ENCODE results near the gene KRTAP12-2.

The KRTAP12-2 gene

GRCh38 chr21:44626673-44627143 lies 40.0 kb downstream of the KRTAP12-2 start, which contains the start of gene KRTAP10-9:
KRTAP10-9 (plus strand) TSS chr21:44627093; CDS start chr21:44627172, 79 bp downstream.
- DNase-seq (ENCODE audit: low read depth), result no peak
- no peak within 1 kb of the TSS for H3K4me3 ChIP-seq (ENCODE audit: low read depth, low read length)
- TF ChIP-seq, protein P1, sequence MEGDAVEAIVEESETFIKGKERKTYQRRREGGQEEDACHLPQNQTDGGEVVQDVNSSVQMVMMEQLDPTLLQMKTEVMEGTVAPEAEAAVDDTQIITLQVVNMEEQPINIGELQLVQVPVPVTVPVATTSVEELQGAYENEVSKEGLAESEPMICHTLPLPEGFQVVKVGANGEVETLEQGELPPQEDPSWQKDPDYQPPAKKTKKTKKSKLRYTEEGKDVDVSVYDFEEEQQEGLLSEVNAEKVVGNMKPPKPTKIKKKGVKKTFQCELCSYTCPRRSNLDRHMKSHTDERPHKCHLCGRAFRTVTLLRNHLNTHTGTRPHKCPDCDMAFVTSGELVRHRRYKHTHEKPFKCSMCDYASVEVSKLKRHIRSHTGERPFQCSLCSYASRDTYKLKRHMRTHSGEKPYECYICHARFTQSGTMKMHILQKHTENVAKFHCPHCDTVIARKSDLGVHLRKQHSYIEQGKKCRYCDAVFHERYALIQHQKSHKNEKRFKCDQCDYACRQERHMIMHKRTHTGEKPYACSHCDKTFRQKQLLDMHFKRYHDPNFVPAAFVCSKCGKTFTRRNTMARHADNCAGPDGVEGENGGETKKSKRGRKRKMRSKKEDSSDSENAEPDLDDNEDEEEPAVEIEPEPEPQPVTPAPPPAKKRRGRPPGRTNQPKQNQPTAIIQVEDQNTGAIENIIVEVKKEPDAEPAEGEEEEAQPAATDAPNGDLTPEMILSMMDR (IDR thresholded peaks at IDR 0.05; ENCODE audit: insufficient read depth, low read depth, low read length, missing control alignments), result no peak

DNA sequence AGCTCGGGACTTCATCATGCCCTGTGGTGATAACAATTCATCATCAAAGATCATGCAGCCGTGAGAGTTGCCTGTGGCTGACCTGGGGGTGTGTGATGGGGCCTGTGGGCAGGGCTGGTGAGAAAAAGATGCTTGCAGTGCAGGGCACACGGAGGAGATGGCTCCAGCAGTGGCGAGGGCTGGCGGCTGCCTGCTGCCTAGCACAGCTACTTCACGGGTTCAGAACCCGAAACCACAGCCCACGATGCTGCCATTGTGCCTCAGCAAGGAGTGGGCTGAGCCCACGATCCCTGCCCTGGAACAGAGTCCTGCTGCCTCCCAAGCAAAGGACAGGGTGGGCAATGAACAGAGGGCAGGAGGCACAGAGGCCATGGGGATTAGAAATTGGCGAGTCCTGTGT lies 40.5 kb downstream of the KRTAP12-2 start:
- TF ChIP-seq, protein P1 (IDR thresholded peaks at IDR 0.05; ENCODE audit: insufficient read depth, low read depth, low read length, missing control alignments), result no peak
- no peak for DNase-seq (ENCODE audit: low read depth)
- no peak overlapping the region for H3K4me3 ChIP-seq (ENCODE audit: low read depth, low read length)

DNA sequence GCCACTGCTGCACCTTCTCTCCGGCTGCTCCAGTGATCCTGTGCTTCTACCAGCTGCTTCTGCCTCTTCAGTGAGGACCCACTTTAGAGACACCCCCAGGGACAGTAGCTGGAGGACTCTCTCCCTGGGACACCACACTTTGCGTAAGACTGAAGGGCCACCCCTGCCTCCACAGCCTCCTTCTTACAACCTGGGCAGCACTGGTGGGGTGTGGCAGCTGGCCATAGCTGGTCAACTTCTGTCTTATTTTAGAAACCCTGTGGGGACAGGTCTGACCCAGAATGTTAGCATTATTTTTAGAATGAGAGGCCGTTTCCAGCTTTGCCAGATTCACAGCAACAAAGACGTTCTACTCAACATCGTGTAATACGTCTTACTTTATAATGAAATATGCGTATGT lies 41.0 kb downstream of the KRTAP12-2 start:
- DNase-seq (ENCODE audit: low read depth), result no peak
- H3K4me3 ChIP-seq (ENCODE audit: low read depth, low read length), result no peak overlapping the region
- TF ChIP-seq, protein P1 (IDR thresholded peaks at IDR 0.05; ENCODE audit: insufficient read depth, low read depth, low read length, missing control alignments), result no peak

DNA sequence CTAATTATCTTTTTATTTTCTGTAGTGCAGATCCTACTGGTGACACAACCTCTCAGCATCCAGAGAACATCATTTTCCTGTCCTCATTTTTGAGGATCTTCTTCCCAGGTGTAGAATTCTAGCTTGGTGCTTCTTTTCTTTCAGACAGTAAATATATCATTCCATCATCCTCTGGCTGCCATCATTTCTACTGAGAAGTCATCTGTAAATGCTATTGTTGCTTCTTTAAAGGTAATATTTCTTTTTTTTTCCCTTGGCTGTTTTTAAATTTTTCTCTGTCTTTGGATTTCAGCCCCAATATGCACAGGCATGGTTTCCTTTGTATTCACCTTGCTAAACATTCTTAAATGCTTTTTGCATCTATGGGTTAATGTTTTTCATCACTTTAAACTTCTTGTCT lies 43.2 kb downstream of the KRTAP12-2 start:
- no peak overlapping the region for H3K4me3 ChIP-seq (ENCODE audit: low read depth, low read length)
- DNase-seq (ENCODE audit: low read depth), result no peak
- TF ChIP-seq, protein P1 (IDR thresholded peaks at IDR 0.05; ENCODE audit: insufficient read depth, low read depth, low read length, missing control alignments), result no peak

DNA sequence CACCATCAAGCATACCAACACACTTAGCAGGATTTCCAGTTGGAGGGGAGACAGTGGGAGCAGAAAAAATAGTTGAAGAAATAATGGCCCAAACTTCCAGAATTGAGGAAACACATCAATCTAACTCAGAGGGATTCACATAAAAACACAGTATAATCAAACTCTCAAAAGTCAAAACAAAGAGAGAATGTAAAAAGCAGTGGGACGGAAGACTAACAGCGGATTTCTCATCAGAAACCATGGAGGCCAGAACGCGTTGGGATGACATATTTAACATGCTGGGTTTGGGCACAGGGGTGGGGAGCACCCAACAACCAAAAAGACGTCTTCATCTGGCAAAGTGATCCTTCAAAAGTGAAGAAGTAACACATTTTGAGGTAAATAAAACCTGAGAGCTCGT lies 46.8 kb downstream of the KRTAP12-2 start:
- no peak overlapping the region for H3K4me3 ChIP-seq (ENCODE audit: low read depth, low read length)
- no peak for DNase-seq (ENCODE audit: low read depth)
- TF ChIP-seq, protein P1 (IDR thresholded peaks at IDR 0.05; ENCODE audit: insufficient read depth, low read depth, low read length, missing control alignments), result no peak

GRCh38 chr21:44618909-44619308 lies 47.8 kb downstream of the KRTAP12-2 start:
- TF ChIP-seq, protein P1 (IDR thresholded peaks at IDR 0.05; ENCODE audit: insufficient read depth, low read depth, low read length, missing control alignments), result no peak
- DNase-seq (ENCODE audit: low read depth), result no peak

GRCh38 chr21:44618504-44618903 lies 48.2 kb downstream of the KRTAP12-2 start:
- H3K4me3 ChIP-seq (ENCODE audit: low read depth, low read length), result no peak overlapping the region
- TF ChIP-seq, protein P1 (IDR thresholded peaks at IDR 0.05; ENCODE audit: insufficient read depth, low read depth, low read length, missing control alignments), result peak; percentile 13
- DNase-seq (ENCODE audit: low read depth), result peak; percentile 21

More at GRCh38 chr21:44618909-44619308, 47.8 kb downstream of the KRTAP12-2 start:
- H3K4me3 ChIP-seq (ENCODE audit: low read depth, low read length), result no peak overlapping the region
